Loucy (cell line): ENCODE measurements around the gene RGS3.

Source experiments
- CTCF ChIP-seq: fragments of 200-600 bp; sonication (generic); conservative IDR thresholded peaks from 2 replicates; pipeline ENCODE4 v1.5.1; 2014; ENCODE audit warnings: mild to moderate bottlenecking, antibody characterized with exemption, low read length
- EZH2phosphoT487 ChIP-seq: fragments of 200-600 bp; IDR thresholded peaks from 2 replicates; pipeline ENCODE4 v1.6.1; 2018; ENCODE audit warnings: antibody characterized with exemption, mild to moderate bottlenecking, moderate library complexity, borderline replicate concordance

- TF ChIP-seq CTCF (no peak), EZH2phosphoT487 (no peak)
Measured at GRCh38 chr9:113421726-113422125, 41.8 kb upstream of the RGS3 start.
